GM18507 (cell line): ENCODE measurements around the gene SUMF2.
"Not testable (repeated sequence)": the region's sequence is repeated elsewhere in the genome, so short reads cannot be mapped to it uniquely, and the experiment has no call there.

Experiments
- DNase-seq: peaks from one replicate; pipeline ENCODE4 v3.0.0; 2011; ENCODE audit warnings: low read depth; ENCODE audit not compliant: insufficient read length; ENCODE audit errors: extremely low spot score
- FAIRE-seq: peaks from 2 replicates; lab custom pipeline; 2011; peaks lifted over from hg19 to GRCh38; lab: Jason Lieb, UNC

The SUMF2 gene

DNA sequence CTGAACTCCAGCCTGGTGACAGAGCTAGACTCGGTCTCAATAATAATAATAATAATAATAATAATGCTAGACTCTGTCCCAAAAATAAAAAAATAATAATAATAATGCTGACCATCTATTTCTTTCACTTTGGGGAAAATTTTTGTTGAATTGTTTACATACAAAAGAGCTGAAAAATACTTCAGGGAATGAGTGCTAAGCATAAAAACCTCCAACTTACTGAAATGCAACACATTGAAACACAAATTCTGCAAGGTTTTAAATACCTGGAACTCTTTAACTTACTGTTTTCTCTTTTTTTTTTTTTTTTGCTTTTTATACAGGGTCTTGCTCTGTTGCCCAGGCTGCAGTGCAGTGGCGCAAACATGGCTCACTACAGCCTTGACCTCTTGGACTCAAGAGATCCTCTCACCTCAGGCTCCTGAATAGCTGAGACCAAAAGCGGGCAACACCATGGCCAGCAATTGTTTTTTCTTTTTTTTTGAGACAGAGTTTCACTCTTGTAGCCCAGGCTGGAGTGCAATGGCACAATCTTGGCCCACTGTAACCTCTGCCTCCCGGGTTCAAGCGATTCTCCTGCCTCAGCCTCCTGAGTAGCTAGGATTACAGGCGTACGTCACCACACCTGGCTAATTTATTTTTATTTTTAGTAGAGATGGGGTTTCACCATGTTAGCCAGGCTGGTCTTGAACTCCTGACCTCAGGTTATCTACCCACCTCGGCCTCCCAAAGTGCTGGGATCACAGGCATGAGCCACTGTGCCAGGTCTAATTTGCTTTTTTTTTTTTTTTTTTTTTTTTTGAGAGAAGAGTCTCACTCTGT, 34.3 kb downstream of the SUMF2 start:
- FAIRE-seq, DNase-seq: not testable (repeated sequence)

DNA sequence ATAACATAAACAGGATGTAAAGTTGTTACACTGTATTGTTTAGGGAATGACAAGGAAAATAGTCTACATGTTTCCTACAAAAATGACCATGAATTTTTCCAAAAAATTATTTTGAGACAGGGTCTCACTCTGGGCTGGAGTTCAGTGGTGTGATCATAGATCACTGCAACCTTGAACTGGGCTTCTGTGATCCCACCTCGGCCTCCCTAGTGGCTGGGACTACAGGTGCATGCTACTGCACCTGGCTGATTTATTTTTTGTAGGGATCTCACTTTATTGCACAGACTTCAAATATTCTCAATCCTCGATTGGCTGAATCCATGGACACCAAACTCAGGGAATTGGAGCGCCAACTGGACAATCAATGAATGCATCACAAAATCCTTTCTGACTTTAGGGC, 35.6 kb downstream of the SUMF2 start:
- FAIRE-seq (no peak), DNase-seq (no peak)

- DNase-seq, FAIRE-seq: not testable (repeated sequence)
These were observed 40.1 kb downstream of the SUMF2 start for GRCh38 chr7:56104138-56104537.

DNA sequence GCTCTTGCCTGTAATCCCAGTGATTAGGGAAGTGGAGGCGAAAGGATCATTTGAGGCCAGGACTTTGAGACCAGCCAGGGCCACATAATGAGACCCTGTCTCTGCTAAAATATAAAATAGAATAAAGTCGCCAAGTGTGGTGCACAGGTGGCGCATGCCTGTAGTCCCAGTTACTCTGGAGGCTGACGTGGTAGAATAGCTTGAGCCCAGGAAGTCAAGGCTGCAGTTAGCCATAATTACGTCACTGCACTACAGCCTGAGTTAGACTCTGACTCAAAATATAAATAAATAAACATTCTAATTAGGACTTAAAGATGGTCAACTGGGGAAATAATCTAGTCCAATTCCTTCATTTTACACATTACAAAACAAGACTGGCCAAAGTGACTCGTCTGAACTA, 41.4 kb downstream of the SUMF2 start:
- DNase-seq (no peak), FAIRE-seq (no peak)

GRCh38 chr7:56106108-56107073, 42.3 kb downstream of the SUMF2 start, which contains the start of gene CHCHD2:
TSS of gene CHCHD2 (minus strand) at chr7:56106476. CDS start at chr7:56106413, 63 bp downstream.
- DNase-seq (peak; percentile 91), FAIRE-seq (peak; percentile 99)

- FAIRE-seq = no peak
- DNase-seq = no peak
These were observed 43.8 kb downstream of the SUMF2 start for GRCh38 chr7:56107954-56108258.

DNA sequence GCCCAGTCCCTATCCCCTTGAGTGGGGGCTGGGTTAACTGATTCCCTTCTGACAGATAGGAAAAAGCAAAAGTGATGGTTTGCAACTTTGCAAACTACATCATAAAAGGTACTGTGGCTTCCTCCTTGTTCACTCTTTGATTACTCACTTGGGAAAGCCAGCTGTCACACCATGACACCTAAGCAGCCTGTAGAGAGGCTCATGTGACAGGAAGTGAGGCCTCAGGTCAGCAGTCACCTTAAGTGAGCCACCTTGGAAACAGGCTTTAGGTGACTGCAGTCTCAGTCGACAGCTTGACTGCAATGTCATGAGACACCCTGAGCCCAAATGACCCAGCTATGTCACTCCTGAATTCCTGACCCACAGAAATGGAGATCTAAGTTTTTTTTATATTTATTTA, 46.5 kb downstream of the SUMF2 start:
- FAIRE-seq (no peak), DNase-seq (no peak)

GRCh38 chr7:56112244-56112643, 48.2 kb downstream of the SUMF2 start:
- FAIRE-seq, DNase-seq: not testable (repeated sequence)

- FAIRE-seq (no peak), DNase-seq (no peak)
These were observed 51.9 kb downstream of the SUMF2 start, which contains the start of gene NUPR2 for GRCh38 chr7:56115852-56116538. TSS of gene NUPR2 (minus strand) at chr7:56116417. CDS start at chr7:56116314, 103 bp downstream.

DNA sequence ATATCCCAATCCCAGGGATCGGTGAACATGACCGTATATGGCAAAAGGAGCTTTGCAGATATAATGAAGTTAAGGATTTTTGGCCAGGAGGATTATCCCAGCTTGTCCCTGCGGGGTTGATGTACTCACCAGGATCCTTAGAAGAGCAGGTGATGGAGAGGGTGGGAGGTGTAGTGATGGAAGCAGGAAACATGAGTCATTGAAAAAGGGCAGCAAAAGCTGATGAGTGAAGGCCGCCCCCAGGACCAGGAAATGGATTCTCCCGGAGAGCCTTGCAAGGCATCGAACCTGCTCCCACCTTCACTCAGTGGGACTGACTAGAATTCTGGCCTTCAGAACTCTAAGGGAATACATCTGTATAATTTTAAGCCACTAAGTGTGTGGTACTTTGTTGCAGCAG, 57.4 kb downstream of the SUMF2 start:
- FAIRE-seq (no peak), DNase-seq (no peak)

- FAIRE-seq = no peak
These were observed 60.9 kb downstream of the SUMF2 start for GRCh38 chr7:56124981-56125380.

GRCh38 chr7:56125831-56126230, 61.7 kb downstream of the SUMF2 start:
- FAIRE-seq = no peak
- no peak for DNase-seq

More at GRCh38 chr7:56124981-56125380, 60.9 kb downstream of the SUMF2 start:
- DNase-seq = no peak

DNA sequence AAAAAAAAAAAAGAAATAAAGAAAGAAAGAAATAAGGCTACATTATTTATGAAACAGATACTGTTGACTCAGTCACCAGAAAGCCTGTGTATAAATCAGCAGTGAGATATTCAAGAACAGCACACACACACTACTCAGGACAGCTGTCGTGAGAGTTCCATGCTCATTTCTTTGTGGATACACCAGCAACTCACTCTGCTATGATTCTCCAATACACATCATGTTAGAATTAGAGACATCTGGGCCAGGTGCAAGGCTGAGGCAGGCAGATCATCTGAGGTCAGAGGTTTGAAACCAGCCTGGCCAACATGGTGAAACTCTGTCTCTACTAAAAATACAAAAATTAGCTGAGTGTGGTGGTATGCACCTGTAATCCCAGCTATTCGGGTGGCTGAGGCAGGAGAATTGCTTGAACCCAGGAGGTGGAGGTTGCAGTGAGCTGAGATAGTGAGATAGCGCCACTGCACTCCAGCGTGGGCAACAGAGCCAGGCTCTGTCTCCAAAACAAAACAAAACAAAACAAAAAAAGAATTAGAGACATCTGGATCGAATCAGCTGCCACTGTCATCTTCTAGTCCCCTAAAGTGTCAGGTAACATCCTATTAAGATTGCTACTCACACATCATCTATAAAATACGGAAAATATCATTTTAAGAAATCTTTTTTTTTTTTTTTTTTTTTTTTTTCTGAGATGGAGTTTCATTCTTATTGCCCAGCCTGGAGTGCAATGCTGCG, 63.3 kb downstream of the SUMF2 start:
- FAIRE-seq = no peak
- no peak for DNase-seq
